NCI-H226 (cell line): ENCODE results near the gene C9orf78.

ENCODE experiments used
- DNase-seq: peaks from one replicate; pipeline ENCODE4 v3.0.0-alpha.2; 2015

The C9orf78 gene

DNA sequence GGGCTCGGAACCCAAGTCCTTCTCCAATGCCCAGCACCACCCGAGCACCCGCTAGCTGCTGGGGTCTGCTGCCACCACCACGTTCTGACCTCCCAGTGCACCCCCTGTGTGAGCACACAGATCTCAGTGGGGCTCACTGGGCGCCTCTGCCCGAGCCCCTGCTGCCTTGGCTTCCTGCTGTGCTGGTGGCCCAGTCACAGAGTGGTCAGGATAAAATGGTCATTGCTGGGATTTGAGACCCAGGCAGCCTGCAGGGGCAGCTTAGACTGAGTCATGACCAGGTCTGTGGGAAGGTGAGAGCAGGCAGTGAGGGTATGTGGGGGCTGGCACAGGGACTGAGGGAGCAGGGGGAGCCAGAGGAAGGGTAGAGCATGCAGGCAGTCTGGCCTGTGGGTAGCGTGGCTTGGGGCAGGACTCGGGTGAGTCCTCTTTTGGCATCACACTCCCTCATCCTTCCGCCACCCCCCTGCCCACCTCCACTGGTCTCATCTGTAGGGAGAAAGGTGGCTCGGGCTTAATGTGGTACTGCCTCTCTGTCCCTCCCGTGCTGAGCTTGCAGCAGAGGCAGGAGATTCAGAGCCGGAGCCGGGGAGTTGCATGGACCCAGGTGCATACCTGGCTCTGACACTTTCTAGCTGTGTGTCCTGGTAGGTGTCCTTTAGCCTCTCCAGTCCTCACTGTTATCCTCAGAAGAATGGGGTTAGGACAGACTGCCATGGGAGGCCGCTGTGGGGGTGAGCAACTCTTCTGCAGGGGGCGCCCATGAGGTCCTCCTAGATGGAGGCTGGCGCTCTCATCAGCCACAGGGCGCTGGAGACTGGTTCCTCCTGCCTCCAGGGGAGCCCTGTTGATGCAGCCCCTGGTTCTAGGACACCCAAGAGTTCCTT lies 32.3 kb upstream of the C9orf78 start:
- DNase-seq, result no peak

DNA sequence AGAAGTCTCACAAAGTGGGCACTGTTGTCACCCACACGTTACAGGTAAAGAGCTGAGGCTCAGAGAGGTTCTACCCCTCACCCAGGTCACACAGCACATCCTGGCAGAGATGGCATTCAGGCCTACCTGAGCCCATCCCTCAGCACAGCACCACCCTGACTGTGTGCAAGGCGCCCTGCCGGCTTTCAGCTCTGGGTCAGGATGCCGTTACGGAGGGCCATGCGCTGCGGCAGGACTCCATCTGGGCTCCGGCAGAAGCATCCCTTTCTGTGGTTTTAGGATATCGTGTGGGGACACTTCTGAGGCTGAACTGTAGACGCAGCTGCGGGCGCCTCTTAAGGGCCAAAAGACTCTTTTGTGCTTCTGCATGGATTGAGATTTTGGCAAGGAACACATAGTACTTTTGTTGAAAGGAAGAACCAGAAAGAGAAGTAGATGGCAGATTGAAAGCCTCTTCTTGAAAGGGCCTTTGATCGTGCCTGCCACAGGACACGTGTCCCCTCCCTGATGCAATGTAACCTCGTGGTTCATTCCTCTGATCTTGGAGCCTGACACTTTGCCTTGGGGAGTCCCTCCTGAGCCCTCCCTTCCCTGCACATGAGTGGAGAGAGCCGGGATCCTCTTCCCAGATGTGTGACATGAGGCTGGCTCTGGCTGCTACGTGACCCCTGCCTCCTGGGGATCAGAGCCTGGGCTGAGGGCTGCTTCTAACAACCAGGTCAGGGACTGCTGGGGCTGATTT lies 31.5 kb upstream of the C9orf78 start:
- no peak for DNase-seq

DNA sequence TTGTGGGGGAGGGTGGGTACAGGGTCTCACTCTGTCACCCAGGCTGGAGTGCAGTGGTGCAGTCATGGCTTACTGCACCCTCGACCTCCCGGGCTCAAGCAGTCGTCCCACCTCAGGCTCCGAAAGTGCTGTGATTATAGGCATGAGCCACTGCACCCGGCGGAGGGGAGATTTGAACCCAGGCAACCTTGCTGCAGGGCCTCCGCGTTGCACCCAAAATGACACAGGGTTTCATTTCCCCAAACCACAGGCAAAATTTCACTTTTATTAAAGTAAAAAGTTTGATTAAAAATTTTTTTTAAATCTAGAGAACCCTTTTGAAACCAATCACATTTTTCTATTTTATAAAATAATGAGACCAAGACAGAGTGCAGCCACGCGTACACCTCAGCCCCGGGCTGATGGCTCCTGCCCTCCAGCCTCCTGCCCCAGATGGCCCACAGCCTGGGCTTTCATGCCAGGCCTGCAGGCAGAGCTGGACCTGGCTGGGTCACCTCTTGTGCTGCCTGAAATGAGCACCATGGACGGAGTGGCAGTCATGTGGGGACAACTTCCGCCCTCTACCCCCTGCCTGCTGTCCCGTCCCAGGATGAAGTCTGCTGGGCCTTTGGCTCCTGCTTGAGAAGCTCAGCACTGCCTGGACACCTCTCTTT lies 30.7 kb upstream of the C9orf78 start:
- no peak for DNase-seq

DNA sequence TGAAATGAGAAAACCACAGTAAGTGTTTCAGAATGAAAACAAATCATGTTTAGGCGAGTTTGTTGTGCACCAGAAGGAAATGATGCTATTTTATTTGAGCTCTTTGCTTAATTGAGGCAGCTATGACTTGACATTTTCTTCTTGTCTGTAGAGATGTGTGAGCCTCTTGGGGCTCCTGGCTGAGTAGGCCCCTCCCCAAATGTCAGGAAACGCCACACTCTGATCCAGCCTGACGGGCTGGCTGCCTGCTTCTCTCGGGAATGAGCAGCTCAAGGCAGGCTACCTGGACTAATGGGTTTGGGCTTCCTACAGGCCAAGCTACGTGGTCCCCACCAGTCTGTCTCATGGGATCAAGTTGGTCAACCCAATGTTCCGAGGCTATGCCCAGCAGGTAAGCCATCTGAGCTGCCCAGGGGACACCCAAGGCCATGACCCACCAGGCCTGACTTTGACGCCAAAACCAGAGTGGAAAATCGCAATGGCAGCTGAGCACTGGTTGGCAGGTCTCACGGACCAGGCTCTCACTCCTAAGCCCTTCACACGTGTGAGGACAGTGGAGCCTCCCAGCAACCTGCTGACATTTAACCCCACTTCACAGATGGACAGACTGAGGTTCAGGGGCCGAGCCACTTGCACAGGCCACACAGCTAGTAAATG lies 30.0 kb upstream of the C9orf78 start:
- DNase-seq, result no peak

DNA sequence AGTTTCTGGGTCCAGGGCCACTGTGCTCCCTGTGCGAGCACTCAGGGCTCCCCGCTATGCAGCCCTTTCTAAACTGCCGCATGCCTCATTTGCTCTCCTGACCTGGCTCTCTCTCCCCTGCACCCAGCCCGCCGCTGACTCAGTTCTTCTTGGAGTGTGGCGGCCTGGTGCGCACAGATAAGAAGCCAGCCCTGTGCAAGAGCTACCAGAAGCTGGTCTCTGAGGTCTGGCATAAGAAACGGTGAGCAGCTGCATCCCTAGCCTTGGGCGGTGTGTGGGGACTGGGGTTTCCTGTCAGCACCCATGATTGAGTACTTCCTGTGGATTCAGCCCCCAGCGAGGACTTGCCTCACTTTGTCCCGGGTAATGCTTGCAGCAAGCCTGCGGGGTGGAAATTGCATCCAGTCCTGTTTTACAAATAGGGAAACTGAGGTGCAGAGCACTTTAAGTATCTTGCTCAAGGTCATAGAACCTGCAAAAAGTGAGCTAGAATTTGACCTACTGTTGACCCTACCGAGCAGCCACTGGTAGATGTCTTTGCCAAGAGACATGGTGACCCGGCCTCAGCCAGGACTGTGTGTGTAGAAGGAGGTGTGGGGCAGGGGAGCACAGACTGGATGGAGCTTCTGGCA lies 28.1 kb upstream of the C9orf78 start:
- peak; percentile 99 for DNase-seq

DNA sequence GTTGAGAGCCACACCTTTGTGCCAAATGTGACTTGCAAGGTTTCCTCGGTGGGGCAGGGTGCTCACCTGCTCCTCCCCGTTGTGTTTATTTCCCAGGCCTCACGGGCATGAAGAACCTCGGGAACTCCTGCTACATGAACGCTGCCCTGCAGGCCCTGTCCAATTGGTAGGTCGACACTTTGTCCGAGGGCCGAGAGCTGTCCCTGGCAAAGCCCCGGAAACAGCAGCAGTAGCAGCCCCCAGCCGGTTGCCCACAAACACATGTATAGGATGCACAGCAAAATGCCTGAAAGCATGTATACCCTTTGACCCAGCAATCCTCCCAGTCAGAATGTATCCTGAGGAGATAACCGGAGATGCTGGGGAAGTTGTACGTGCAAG lies 26.4 kb upstream of the C9orf78 start:
- DNase-seq, result no peak

DNA sequence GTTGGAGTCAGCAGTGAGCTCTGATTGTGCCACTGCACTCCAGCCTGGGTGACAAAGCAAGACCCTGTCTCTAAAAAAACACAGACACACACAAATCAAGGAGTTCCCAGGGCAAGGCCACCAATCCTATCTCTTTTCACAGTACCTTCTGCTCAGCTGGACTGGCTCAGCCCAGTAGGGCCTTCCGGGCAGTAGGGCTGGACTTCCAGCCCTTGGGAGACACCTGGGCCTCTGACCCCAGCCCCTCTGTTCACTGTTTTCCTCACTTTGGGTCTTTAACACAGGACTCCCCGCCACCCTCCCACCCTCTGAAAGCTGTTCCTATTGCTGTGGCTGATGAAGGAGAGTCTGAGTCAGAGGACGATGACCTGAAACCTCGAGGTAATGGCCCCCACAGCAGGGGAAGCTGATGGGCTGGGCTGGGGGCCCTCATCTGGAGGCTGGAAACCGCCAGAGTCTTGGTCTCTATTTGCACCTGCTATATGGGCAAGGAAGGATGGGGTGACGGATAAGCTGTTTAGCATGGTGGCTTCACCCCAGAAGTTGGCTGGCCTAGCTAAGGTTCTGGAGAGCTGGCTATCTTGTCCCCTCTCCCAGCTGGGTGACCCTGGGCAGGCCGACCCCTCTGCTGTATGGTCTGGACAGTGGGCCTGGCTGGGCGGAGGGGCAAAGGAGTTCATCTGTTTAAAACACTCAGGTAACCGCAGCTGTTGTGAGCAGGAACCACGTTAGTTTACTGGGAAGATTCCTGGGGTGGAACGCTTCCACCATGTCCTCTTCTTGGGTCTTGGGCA lies 25.8 kb upstream of the C9orf78 start:
- no peak for DNase-seq

DNA sequence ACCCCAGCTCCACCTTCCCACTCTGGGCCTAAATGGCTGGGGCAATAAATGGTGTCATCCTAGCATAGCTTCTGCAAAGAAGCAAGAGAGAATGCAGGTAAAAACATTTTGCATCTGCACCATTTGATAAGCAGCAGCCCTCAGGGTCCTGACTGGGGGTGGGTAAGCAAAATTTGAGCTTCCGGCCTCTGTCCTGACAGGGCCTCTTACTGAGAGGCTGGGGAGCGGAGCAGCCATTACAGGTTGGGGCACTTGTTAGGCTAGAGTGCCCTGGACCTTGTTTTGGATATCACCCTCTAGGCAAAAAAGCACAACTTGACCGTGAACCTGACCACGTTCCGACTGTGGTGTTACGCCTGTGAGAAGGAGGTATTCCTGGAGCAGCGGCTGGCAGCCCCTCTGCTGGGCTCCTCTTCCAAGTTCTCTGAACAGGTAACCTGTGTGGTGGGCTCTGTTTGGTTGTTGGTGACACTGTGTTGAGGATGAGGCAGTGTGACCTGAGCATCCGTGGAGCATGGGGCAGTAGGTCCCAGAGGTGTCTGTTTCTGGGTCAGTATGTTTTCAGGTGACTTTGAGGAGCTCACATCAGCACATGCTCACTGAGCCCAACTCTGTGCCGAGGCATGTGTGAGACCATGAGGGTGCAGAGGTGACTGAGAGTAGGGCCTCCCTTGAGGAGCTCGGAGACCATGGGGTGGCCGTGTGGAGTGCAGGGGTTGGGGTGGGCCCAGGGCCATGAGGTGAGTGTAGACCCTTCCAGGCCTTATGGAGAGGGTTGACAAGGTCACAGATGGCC lies 23.3 kb upstream of the C9orf78 start:
- DNase-seq, result no peak

DNA sequence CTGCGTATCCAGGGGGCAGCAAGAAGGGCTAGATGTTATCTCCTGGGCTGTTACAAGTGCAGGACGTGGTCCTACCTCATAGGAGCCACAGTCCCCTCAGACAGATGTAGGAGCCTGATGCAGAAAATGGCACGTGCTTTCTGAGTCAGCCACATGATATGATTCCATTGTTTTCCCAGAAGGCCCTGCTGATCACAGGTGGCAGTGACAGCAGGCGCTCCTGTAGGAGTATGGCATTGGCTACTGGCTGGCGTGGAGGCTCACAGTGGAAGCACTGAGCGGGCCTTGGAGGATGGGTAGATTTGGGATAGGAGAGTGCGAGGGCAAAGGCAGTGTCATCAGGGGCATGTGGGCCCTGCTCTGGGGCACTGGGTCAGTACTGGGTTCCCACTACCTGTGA lies 22.1 kb upstream of the C9orf78 start:
- no peak for DNase-seq

DNA sequence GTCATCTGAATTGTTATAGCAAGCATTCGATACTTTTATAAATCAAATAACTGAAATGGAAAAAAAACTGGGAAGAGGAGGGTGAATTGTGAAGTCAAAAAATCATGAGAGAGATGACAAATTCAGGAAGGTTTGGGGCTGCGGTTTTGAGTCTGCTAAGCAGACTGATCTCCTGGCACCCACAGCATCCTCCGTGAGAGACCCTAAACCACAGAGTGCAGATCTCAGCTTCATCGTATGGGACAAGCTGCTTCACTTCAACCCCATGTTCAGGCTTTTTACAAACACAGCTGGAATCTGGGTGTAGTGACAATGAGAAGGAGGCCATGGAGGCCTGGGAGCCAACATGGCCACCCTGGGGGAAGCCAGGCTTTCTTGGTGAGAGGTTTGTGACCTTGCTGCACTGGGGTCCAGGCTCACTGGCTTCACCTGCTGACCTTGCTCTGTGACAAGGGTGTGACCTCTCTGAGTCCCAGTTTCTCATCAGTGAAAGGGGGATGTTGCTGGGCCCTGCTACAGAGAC lies 19.6 kb upstream of the C9orf78 start:
- no peak for DNase-seq

DNA sequence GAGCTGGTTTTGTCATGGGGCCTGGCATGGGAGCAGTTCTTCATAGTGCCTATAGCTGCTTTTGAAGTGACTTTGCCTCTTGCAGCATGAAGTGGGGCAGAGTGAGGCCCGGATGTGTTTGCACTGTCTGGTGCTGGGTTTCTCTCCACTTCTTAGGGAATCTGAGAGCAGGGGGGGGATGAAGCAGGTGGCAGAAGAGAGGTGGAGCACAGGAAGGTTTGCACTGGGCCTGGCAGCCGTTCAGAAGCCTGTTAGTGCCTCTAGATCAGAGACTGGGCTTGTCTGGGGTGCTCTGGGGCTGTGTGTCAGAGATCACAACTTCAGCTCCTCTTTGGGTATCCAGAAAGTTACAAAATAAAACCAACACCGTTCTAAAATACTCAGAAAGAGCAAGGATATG lies 18.5 kb upstream of the C9orf78 start:
- no peak for DNase-seq

DNA sequence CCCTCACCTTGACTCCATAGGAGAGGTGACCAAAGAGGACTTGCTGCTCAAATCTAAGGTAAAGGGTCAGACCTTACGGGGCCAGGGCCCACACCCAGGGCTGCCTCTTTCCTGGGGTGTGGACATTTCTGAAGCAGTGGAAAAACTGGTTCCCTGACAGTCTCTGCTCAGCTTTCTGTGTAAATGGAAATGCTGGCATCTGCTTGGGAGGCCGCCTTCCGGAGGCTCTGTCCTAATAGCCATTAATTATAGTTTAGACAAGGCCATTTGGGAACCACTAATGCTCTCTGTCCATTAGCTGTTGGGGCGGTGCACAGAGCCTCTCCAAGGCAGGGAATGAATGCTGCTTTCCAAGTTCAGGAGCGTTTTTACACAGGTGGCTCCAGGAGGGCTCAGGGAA lies 17.5 kb upstream of the C9orf78 start:
- no peak for DNase-seq

DNA sequence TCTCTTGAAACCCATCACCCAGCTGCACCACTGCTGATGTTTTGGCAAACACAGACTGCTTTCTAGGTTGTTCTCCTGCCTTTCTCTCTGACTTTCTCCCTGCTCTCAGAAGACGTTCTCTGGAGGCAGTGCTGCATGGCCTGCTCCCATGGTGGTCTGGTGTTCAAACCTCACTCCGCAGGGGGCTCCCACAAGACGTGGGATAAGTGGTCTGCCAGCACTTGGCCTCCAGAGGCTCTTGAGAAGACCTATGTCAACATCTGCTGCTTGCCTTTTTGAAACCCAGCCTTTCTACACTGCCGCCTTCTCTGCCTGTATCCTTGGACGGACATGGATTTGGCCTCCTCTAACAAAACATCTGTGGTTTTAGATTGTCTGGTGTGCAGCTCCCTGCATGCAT lies 16.7 kb upstream of the C9orf78 start:
- no peak for DNase-seq

DNA sequence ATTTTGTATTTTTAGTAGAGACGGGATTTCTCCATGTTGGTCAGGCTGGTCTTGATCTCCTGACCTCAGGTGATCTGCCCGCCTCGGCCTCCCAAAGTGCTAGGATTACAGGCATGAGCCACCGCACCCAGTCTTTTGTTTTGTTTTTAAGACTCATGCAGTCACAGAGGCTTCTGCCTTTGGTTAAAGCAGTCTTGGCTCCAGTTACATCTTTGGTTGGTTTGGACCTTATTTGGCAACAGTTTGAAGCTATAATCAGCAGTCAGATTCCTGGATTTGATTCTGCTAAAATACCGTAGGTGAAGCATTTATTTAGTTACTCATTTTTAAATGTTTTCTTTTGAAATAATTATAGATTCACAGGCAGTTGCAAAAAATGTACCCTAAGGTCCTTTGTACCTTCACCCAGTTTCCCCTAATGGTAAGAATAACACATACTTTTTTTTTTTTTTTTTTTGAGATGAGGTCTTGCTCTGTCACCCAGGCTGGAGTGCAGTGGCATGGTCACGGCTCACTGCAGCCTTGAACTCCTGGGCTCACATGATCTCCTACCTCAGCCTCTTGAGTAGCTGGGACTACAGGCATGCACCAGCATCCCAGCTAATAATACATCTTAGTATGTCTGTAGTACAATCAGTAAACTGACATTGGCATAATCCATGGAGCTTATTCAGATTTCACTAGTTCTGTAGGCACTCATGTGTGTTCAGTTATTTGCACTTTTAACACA lies 15.9 kb upstream of the C9orf78 start:
- no peak for DNase-seq

DNA sequence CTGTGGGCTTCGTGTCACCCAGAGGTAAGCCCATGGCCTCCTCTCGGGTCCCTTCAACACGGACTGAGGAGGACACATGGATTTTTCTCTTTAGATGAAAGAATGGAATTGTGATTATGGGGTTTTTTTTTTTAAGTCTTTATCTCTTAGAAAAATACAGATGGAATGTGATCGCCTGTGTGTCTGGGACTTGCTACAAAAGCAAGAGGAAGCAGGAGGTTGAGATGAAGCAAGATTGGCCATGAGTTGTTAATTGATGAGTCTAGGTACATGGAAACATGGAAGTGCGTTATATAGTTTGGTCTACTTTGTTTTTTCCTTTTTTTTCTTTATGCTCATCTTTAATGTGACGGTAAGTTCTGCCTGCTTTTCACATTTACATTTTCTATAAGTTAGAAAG lies 14.8 kb upstream of the C9orf78 start:
- DNase-seq, result no peak

DNA sequence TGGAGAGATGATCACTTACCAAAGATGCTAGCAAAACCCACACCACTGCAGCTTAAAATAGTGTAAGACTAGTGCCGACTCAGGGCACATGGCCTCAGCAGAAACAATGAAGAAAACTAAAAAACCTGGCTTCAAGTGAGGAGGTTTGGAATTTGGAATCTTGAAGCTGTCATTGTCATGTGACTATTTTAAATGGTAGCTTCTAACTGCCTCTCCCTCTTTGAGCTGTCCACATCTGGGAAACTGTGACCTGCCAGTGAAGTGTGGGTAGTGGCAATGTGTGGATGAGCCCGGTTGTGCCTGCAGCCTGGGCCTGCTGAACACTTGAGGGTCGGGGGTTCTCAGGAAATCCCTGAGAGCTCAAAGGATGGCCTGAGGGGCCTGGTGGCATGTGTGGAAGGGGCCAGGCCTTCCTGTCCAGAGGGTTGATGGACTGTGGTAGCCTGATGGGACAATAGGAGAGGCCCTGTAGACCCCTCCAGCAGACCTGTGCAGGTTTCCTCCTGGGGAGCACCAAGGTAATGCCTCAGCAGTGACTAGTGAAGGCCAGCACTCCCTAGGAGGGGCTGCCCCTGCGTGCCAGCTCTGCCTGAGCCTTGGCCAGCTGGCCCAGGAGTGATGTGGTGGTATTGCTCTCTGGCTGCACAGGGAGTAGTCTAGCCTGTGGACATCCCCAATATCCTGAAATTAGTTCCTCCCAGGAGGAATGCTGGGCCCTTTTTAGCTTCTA lies 13.8 kb upstream of the C9orf78 start:
- no peak for DNase-seq

DNA sequence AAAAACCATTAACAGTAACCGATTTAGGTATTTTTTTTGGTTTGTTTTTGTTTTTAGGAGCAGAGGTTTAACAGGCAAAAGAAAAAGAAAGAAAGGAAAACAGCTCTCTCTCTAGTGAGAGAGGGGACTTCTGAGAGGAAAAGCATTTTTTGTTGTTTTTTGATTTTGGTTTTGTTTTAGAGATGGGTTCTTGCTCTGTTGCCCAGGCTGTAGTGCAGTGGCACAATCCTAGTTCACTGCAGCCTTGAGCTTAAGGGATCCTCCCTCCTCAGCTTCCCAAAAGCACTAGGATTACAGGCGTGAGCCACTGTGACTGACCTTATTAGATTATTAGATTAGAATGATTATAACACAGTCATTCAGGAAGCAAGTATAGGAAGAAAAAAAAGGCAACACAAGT lies 10.3 kb upstream of the C9orf78 start:
- DNase-seq, result no peak

DNA sequence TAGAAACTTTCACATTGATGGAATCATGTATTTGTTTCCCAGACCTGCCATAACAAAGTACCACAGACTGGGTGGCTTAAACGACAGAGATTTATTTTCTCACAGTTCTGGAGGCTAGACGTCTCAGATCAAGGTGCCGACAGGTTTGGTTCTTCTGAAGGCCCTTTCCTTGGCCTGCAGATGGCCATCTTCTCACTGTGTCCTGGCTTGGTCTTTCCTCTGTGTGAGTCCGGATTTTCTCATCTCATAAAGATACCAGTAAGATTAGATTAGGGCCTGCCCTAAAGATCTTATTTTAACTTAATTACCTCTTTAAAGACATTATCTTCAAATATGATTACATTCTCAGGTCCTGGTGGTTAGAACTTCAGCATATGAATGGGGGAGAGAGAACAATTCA lies 6.0 kb upstream of the C9orf78 start:
- DNase-seq, result no peak

DNA sequence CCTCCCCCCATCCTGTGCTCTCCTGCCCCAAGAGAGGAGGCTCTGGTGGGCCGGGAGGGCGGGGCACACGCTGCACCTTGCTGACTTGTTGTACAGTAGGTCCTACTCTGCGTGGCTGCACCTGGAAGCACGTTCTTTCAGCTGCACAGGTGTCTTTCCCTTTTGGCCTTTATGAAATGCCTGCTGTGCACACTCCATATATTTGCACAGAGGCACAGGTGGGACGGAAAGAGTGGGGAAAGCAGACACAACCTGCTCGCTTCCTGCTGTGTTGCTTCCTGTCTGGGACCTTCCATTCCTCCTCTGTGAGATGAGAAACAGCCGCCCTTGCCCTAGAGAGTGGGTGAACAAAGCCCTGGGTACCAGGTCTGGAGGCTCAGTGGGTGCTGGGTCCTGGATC lies 5.0 kb upstream of the C9orf78 start:
- DNase-seq, result no peak
